NB4 (cell line): ENCODE measurements around the gene IL22.

Experiments used
- DNase-seq: peaks from one replicate; pipeline ENCODE4 v3.0.0; 2010; ENCODE audit warnings: low read depth
- H3K4me3 ChIP-seq: one replicate; pipeline ENCODE4 v1.5.1; 2011; ENCODE audit warnings: mild to moderate bottlenecking, low read depth, low read length, moderate library complexity
- MYC ChIP-seq: IDR thresholded peaks from 2 replicates; pipeline ENCODE4 v1.6.1; 2011; ENCODE audit warnings: low read depth, low read length
- POLR2A ChIP-seq: IDR thresholded peaks from 2 replicates; pipeline ENCODE4 v1.6.1; 2011; ENCODE audit warnings: mild to moderate bottlenecking; ENCODE audit not compliant: insufficient read length; ENCODE audit errors: extremely low read depth
- TF ChIP-seq, protein P1 (sequence below): IDR thresholded peaks from 2 replicates; pipeline ENCODE4 v1.6.1; 2011; ENCODE audit warnings: low read depth, low read length
- TF ChIP-seq, protein P2 (sequence below): IDR thresholded peaks from one replicate; pipeline ENCODE4 v1.5.1; 2012; ENCODE audit warnings: low read depth, low read length

Gene IL22

DNA sequence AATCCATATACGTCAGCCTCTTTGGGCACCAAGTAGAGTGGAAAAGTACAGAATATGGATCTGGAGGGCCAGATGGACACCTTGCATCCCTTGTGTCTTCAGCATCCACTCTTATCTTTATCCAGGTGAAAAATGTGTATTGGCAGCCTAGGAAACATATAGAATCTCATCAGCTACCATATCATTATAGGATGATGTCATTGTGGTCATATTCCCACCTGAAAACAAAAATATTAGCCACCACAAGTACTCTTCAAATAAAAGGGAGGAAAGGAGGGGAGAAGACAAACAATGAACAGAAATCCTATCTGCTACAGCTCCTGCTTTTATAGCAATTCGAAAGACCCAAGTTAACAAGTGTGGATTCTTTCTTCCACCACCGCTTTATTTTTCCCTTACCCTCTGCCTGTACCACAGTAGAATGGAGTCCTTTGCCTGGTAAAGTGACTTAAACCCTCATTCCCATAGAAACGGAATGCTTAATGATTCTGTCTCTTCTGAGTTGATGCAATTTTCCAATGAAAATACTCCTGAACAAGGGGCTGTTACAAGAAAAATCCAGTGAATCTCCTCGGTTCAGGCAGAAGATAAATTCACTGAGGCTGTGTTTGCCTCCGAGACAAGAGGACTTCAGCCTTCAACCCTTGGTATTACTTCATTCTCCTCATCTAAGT, 14.0 kb downstream of the IL22 start:
- DNase-seq = no peak
- no peak overlapping the region for H3K4me3 ChIP-seq
- TF ChIP-seq, protein P1, sequence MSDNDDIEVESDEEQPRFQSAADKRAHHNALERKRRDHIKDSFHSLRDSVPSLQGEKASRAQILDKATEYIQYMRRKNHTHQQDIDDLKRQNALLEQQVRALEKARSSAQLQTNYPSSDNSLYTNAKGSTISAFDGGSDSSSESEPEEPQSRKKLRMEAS = no peak
- TF ChIP-seq, protein P2, sequence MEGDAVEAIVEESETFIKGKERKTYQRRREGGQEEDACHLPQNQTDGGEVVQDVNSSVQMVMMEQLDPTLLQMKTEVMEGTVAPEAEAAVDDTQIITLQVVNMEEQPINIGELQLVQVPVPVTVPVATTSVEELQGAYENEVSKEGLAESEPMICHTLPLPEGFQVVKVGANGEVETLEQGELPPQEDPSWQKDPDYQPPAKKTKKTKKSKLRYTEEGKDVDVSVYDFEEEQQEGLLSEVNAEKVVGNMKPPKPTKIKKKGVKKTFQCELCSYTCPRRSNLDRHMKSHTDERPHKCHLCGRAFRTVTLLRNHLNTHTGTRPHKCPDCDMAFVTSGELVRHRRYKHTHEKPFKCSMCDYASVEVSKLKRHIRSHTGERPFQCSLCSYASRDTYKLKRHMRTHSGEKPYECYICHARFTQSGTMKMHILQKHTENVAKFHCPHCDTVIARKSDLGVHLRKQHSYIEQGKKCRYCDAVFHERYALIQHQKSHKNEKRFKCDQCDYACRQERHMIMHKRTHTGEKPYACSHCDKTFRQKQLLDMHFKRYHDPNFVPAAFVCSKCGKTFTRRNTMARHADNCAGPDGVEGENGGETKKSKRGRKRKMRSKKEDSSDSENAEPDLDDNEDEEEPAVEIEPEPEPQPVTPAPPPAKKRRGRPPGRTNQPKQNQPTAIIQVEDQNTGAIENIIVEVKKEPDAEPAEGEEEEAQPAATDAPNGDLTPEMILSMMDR = no peak
- TF ChIP-seq POLR2A (no peak), MYC (no peak)

GRCh38 chr12:68237619-68238018, 15.8 kb downstream of the IL22 start:
- DNase-seq = no peak
- no peak for TF ChIP-seq POLR2A
- TF ChIP-seq, protein P1 = no peak
- no peak overlapping the region for H3K4me3 ChIP-seq

DNA sequence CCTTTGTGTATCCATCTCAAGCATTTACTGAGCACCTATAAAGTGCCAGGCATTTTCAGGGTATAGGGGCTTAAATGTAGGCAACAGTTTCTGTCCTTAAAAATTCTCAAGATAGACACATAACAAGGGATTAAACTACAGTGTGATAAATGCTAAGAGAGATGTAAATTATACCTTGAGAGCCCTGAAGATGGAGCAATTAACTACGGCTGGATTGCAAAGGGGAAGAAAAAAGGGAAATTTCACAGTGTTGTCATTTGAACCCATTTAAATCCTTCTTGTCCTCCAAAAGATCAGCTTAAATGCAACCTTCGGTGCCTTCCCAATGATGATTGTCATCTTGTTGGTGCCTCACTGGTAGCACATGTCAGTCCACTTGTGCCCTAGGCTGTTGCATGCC, 16.3 kb downstream of the IL22 start:
- H3K4me3 ChIP-seq = peak overlapping the region; percentile 66
- DNase-seq = peak; percentile 65
- TF ChIP-seq MYC = no peak
- TF ChIP-seq, protein P2 = peak; percentile 28

DNA sequence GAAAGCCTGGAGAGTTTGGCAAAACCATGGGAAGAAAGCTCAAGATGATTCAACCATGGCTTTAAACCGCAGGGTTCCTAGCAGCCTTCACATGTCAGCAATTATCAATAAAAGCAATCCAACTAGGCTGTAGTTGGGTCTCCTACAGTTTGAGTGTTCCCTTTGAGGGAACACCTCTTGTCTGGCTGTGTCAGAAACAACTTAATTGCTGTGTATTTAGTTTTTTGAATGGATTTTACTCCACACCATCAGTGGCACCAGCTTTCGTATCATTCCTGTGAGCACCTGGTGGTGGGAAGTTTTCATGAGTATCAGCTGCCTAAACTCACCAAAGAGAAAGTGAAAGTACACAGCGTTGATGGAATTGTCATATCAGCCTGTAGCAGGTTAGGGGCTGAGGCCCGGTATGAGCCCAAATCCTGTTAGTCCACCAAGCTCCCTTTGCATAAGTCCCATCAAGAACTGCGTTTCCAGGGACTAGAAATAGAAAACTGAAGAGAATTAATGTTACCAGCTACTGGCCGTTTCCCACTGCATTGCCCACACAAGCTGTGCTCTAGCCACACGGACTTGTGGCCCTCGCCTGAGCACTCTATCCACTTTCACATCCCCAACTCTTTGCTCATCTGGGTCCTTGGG, 16.9 kb downstream of the IL22 start:
- TF ChIP-seq, protein P2 = no peak
- TF ChIP-seq, protein P1 = no peak
- TF ChIP-seq MYC (no peak), POLR2A (no peak)
- peak overlapping the region; percentile 66 for H3K4me3 ChIP-seq
- DNase-seq = peak; percentile 64

DNA sequence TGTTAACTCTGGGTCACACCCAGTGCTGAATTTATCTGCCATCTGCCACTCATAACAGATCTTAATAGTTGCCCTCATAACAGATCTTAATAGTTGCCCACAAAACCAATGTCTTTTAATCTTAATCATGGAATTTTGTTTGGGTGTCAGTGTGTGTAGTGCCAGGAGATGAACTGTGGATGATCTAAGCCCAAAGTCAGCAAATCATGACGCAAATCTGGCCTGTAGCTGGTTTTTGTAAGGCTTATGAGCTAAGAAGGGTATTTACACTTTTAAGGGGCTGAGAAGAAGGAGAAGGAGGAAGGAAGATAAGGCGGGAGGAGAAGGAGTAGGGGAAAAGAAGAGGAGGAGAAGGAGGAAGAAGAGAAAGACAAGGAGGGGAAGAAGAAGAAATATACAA, 17.8 kb downstream of the IL22 start:
- TF ChIP-seq MYC (no peak), POLR2A (no peak)
- TF ChIP-seq, protein P1 = no peak
- TF ChIP-seq, protein P2 = no peak
- H3K4me3 ChIP-seq = no peak overlapping the region
- no peak for DNase-seq

GRCh38 chr12:68234140-68234539, 19.3 kb downstream of the IL22 start:
- DNase-seq = no peak
- H3K4me3 ChIP-seq = no peak overlapping the region
- TF ChIP-seq, protein P1 = no peak
- TF ChIP-seq MYC (no peak), POLR2A (no peak)
- TF ChIP-seq, protein P2 = no peak
